ENCODE results near the gene PIK3R5. TPM values are rescaled to one million over a fixed set of nuclear protein-coding genes. Genes with fewer than 3 reads are reported as not detected.

PIK3R5 gene
- total RNA-seq, 1 donor from 2014 or later, result 2.1 TPM

DNA sequence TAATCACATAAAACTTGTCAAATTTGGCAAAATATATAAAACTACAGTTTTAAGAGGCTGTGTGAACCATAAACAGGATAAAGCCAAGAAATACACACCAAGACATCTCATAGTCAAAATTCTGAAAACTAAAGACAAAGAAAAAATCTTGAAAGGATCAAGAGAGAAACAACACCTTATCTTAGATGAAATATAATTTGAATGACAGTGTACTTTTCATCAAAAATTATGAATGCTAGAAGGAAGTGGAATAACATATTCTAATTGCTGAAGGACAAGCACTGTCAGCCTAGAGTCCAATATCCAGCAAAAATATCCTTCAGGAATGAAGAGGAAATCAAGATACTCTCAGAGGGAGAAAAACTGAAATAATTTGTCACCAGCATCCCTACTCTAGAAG lies 37.2 kb downstream of the PIK3R5 start:
- Histone ChIP-seq H3K4me3 (ENCODE audit: low read length in 3 of 3) (no peak overlapping the region), H3K36me3 (ENCODE audit: control insufficient read depth in 3 of 3, insufficient read depth in 3 of 3, low read length in 3 of 3) (no peaks in the 10 kb centered on the region), H3K9me3 (ENCODE audit: control insufficient read depth in 3 of 3, low read length in 3 of 3) (peaks cover 0 to 21% (median 7%) of the 10 kb centered on the region in 3 donors), H3K4me1 (ENCODE audit: control insufficient read depth in 3 of 3, insufficient read depth in 3 of 3, low read length in 3 of 3) (no peaks in the 10 kb centered on the region), H3K27ac (ENCODE audit: low read depth, low read length) (no peak overlapping the region), H3K9ac (ENCODE audit: low read depth in 1 of 3, low read length in 3 of 3) (no peak overlapping the region), H3K27me3 (ENCODE audit: control insufficient read depth in 3 of 3, insufficient read depth in 3 of 3, low read length in 3 of 3) (peaks cover 0 to 5% (median 0%) of the 10 kb centered on the region in 3 donors)

DNA sequence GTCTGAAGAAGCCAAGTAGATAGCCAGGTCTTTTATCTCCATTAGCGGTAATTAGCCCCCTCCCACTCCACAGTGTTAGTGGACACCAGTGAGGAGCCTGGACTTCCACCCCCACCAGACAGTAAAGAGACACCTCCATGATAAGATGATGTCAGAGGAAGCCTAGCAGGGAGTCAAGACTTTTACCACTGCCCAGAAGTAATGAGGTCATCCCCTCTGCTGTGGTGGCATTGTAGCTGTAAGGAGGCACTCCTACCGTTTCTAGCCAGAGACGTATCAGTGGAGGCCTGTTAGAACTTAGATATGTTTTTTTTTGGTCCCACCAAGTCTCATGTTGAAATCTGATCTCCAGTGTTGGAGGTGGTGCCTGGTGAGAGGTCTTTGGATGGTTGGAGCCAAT lies 38.1 kb downstream of the PIK3R5 start:
- Histone ChIP-seq H3K36me3 (ENCODE audit: control insufficient read depth in 3 of 3, insufficient read depth in 3 of 3, low read length in 3 of 3) (no peaks in the 10 kb centered on the region), H3K4me3 (ENCODE audit: low read length in 3 of 3) (no peak overlapping the region), H3K9me3 (ENCODE audit: control insufficient read depth in 3 of 3, low read length in 3 of 3) (peaks cover 0 to 21% (median 7%) of the 10 kb centered on the region in 3 donors), H3K27ac (ENCODE audit: low read depth, low read length) (no peak overlapping the region), H3K27me3 (ENCODE audit: control insufficient read depth in 3 of 3, insufficient read depth in 3 of 3, low read length in 3 of 3) (peaks cover 0 to 5% (median 4%) of the 10 kb centered on the region in 3 donors), H3K4me1 (ENCODE audit: control insufficient read depth in 3 of 3, insufficient read depth in 3 of 3, low read length in 3 of 3) (no peaks in the 10 kb centered on the region), H3K9ac (ENCODE audit: low read depth in 1 of 3, low read length in 3 of 3) (no peak overlapping the region)

DNA sequence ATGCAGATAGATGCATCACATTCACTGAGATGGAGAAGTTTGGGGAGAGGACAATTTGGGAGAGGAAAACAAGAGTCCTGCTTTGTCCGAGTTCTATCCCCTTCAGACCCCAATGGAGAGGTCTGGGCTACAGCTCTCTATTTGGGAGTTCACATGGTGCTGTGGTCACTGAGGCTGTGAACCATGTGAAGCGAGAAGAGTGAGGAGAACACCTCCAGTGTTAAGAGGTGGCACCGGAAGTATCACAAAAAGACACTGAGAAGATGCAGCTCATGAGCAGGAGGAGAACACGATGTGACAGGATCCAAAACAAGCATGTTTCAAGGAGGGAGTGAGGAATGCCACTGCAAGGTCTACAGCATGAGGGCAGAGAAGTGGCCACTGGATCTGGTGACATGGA lies 39.7 kb downstream of the PIK3R5 start:
- H3K4me3 ChIP-seq (ENCODE audit: low read length in 3 of 3), result no peak overlapping the region

DNA sequence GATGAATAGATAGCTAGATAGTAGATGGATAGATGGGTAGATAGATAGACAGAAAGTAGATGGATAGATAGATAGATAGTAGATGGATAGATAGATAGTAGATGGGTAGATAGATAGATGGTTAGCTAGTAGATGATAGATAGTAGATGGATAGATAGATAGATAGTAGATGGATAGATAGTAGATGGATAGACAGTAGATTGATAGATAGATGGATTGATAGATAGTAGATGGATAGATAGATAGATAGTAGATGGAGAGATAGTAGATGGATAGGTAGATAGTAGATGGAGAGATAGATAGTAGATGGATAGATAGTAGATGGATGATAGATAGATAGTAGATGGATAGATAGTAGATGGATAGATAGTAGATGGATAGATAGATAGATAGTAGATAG lies 40.4 kb downstream of the PIK3R5 start:
- H3K4me1 ChIP-seq (ENCODE audit: control insufficient read depth in 3 of 3, insufficient read depth in 3 of 3, low read length in 3 of 3), result no peaks in the 10 kb centered on the region
- H3K27ac ChIP-seq (ENCODE audit: low read depth, low read length), result no peak overlapping the region
- H3K9ac ChIP-seq (ENCODE audit: low read depth in 1 of 3, low read length in 3 of 3), result no peak overlapping the region
- peaks cover 0 to 18% (median 7%) of the 10 kb centered on the region in 3 donors for H3K9me3 ChIP-seq (ENCODE audit: control insufficient read depth in 3 of 3, low read length in 3 of 3)
- no peak overlapping the region for H3K4me3 ChIP-seq (ENCODE audit: low read length in 3 of 3)
- peaks cover 0 to 4% (median 0%) of the 10 kb centered on the region in 3 donors for H3K27me3 ChIP-seq (ENCODE audit: control insufficient read depth in 3 of 3, insufficient read depth in 3 of 3, low read length in 3 of 3)
- no peaks in the 10 kb centered on the region for H3K36me3 ChIP-seq (ENCODE audit: control insufficient read depth in 3 of 3, insufficient read depth in 3 of 3, low read length in 3 of 3)

More for the DNA sequence above, 39.7 kb downstream of the PIK3R5 start:
- H3K9ac ChIP-seq (ENCODE audit: low read depth in 1 of 3, low read length in 3 of 3), result no peak overlapping the region
- no peaks in the 10 kb centered on the region for H3K4me1 ChIP-seq (ENCODE audit: control insufficient read depth in 3 of 3, insufficient read depth in 3 of 3, low read length in 3 of 3)
- no peaks in the 10 kb centered on the region for H3K36me3 ChIP-seq (ENCODE audit: control insufficient read depth in 3 of 3, insufficient read depth in 3 of 3, low read length in 3 of 3)
- H3K9me3 ChIP-seq (ENCODE audit: control insufficient read depth in 3 of 3, low read length in 3 of 3), result peaks cover 0 to 21% (median 7%) of the 10 kb centered on the region in 3 donors
- no peak overlapping the region for H3K27ac ChIP-seq (ENCODE audit: low read depth, low read length)
- H3K27me3 ChIP-seq (ENCODE audit: control insufficient read depth in 3 of 3, insufficient read depth in 3 of 3, low read length in 3 of 3), result peaks cover 0 to 4% (median 0%) of the 10 kb centered on the region in 3 donors

DNA sequence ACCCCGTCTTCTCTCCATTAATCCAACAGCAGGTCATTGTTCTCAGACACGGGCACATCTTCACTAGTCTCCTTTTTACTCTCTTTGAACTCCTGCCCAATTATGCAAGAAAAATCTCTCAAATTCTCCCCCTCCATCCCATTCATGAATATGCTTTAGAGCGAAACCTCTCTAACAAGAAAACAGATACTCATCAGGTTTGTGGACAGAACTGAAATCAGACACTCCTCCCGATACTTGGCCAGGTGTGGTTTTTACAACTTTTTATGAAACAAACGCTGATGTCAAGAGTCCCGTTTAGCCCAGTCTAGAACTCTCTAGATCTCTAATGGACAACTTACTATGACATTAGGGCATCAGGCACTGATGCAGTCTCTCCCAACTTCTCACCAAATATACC lies 40.9 kb downstream of the PIK3R5 start:
- H3K9ac ChIP-seq (ENCODE audit: low read depth in 1 of 3, low read length in 3 of 3), result no peak overlapping the region
- H3K27me3 ChIP-seq (ENCODE audit: control insufficient read depth in 3 of 3, insufficient read depth in 3 of 3, low read length in 3 of 3), result peaks cover 0 to 4% (median 0%) of the 10 kb centered on the region in 3 donors
- no peak overlapping the region for H3K4me3 ChIP-seq (ENCODE audit: low read length in 3 of 3)
- no peaks in the 10 kb centered on the region for H3K36me3 ChIP-seq (ENCODE audit: control insufficient read depth in 3 of 3, insufficient read depth in 3 of 3, low read length in 3 of 3)
- H3K9me3 ChIP-seq (ENCODE audit: control insufficient read depth in 3 of 3, low read length in 3 of 3), result peaks cover 0 to 15% (median 7%) of the 10 kb centered on the region in 3 donors
- no peaks in the 10 kb centered on the region for H3K4me1 ChIP-seq (ENCODE audit: control insufficient read depth in 3 of 3, insufficient read depth in 3 of 3, low read length in 3 of 3)
- H3K27ac ChIP-seq (ENCODE audit: low read depth, low read length), result no peak overlapping the region

DNA sequence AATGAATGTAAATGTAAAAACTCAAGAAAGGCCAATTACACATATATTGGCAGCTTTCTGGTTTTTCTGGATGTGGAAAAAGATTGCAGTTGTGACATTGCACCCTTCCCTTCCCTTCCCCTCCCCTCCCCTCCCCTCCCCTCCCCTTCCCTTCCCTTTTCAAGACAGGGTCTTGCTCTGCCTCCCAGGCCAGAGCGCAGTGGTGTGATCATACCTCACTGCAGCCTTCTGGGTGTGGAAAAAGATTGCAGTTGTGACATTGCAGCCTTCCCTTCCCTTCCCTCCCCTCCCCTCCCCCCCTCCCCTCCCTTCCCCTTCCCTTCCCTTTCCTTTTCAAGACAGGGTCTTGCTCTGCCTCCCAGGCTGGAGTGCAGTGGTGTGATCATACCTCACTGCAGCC lies 41.7 kb downstream of the PIK3R5 start:
- Histone ChIP-seq H3K9ac (ENCODE audit: low read depth in 1 of 3, low read length in 3 of 3) (no peak overlapping the region), H3K27me3 (ENCODE audit: control insufficient read depth in 3 of 3, insufficient read depth in 3 of 3, low read length in 3 of 3) (peaks cover 0 to 4% (median 0%) of the 10 kb centered on the region in 3 donors), H3K9me3 (ENCODE audit: control insufficient read depth in 3 of 3, low read length in 3 of 3) (peaks cover 0 to 15% (median 7%) of the 10 kb centered on the region in 3 donors), H3K36me3 (ENCODE audit: control insufficient read depth in 3 of 3, insufficient read depth in 3 of 3, low read length in 3 of 3) (no peaks in the 10 kb centered on the region), H3K4me1 (ENCODE audit: control insufficient read depth in 3 of 3, insufficient read depth in 3 of 3, low read length in 3 of 3) (no peaks in the 10 kb centered on the region), H3K4me3 (ENCODE audit: low read length in 3 of 3) (no peak overlapping the region), H3K27ac (ENCODE audit: low read depth, low read length) (no peak overlapping the region)

DNA sequence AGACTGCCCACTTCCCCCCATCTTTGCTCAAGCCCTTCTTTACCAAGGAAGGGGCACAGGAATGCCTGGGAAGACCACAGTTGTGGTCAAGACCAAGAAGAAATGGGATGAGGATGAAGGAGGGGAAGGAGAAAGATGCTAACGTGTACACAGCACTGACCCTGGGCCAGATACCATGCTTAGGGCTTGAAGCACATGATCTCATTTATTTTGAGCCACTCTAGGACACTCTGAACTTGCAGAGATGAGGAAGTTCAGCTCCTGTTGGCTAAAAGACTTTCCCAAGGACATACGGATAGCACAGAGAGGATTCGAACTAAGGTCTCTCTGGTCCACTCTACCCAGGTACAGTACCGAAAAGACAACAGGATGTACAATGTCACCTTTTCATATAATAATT lies 42.6 kb downstream of the PIK3R5 start:
- Histone ChIP-seq H3K27me3 (ENCODE audit: control insufficient read depth in 3 of 3, insufficient read depth in 3 of 3, low read length in 3 of 3) (peaks cover 0 to 4% (median 0%) of the 10 kb centered on the region in 3 donors), H3K36me3 (ENCODE audit: control insufficient read depth in 3 of 3, insufficient read depth in 3 of 3, low read length in 3 of 3) (no peaks in the 10 kb centered on the region), H3K9me3 (ENCODE audit: control insufficient read depth in 3 of 3, low read length in 3 of 3) (peaks cover 0 to 10% (median 6%) of the 10 kb centered on the region in 3 donors), H3K27ac (ENCODE audit: low read depth, low read length) (peak overlapping the region; percentile 25), H3K9ac (ENCODE audit: low read depth in 1 of 3, low read length in 3 of 3) (no peak overlapping the region), H3K4me1 (ENCODE audit: control insufficient read depth in 3 of 3, insufficient read depth in 3 of 3, low read length in 3 of 3) (no peaks in the 10 kb centered on the region), H3K4me3 (ENCODE audit: low read length in 3 of 3) (no peak overlapping the region)

DNA sequence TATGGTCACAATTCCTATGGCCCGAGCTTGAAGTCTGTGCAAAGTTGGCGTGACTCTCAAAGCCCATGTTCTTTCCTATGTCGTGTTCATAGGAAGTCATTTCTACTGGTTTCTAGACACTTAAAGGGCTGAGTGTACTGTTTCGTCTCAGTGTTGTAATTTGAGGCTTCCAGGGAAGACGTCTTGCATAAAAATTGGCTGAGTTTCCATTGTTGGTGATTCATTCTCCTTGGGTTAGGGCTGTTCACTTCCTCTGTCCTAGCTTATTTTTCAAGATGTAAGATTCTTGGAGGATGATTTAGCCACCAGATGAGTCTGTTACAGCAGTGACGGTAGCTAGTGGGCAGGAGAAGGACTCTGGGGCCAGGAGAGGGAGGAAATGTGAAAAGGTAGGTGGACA lies 43.1 kb downstream of the PIK3R5 start:
- H3K36me3 ChIP-seq (ENCODE audit: control insufficient read depth in 3 of 3, insufficient read depth in 3 of 3, low read length in 3 of 3), result no peaks in the 10 kb centered on the region
- H3K27ac ChIP-seq (ENCODE audit: low read depth, low read length), result peak overlapping the region; percentile 25
- H3K4me3 ChIP-seq (ENCODE audit: low read length in 3 of 3), result no peak overlapping the region
- H3K4me1 ChIP-seq (ENCODE audit: control insufficient read depth in 3 of 3, insufficient read depth in 3 of 3, low read length in 3 of 3), result no peaks in the 10 kb centered on the region
- peaks cover 0 to 4% (median 0%) of the 10 kb centered on the region in 3 donors for H3K27me3 ChIP-seq (ENCODE audit: control insufficient read depth in 3 of 3, insufficient read depth in 3 of 3, low read length in 3 of 3)
- H3K9ac ChIP-seq (ENCODE audit: low read depth in 1 of 3, low read length in 3 of 3), result no peak overlapping the region
- H3K9me3 ChIP-seq (ENCODE audit: control insufficient read depth in 3 of 3, low read length in 3 of 3), result peaks cover 0 to 5% (median 1%) of the 10 kb centered on the region in 3 donors

DNA sequence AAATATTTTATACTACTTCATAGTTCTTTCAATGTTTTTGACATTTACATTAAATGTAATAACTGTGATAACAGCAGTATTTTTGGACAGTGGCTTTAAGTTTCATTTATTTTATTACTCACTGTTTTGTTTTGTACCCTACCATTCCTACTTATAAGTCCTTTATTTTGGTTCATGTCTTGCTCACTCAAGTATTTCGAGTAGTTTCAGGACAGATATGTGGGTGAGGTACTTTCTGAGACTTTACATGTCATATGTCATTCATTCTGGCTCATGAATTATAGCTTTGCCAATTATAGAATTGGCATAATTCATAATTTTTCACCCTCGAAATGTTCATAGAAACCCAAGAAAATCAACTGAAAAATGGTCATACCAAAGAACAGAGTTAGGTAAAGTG lies 44.4 kb downstream of the PIK3R5 start:
- Histone ChIP-seq H3K36me3 (ENCODE audit: control insufficient read depth in 3 of 3, insufficient read depth in 3 of 3, low read length in 3 of 3) (no peaks in the 10 kb centered on the region), H3K27me3 (ENCODE audit: control insufficient read depth in 3 of 3, insufficient read depth in 3 of 3, low read length in 3 of 3) (peaks cover 0 to 4% (median 0%) of the 10 kb centered on the region in 3 donors), H3K27ac (ENCODE audit: low read depth, low read length) (no peak overlapping the region), H3K9ac (ENCODE audit: low read depth in 1 of 3, low read length in 3 of 3) (no peak overlapping the region), H3K9me3 (ENCODE audit: control insufficient read depth in 3 of 3, low read length in 3 of 3) (peaks cover 0 to 2% (median 0%) of the 10 kb centered on the region in 3 donors), H3K4me3 (ENCODE audit: low read length in 3 of 3) (no peak overlapping the region), H3K4me1 (ENCODE audit: control insufficient read depth in 3 of 3, insufficient read depth in 3 of 3, low read length in 3 of 3) (no peaks in the 10 kb centered on the region)

DNA sequence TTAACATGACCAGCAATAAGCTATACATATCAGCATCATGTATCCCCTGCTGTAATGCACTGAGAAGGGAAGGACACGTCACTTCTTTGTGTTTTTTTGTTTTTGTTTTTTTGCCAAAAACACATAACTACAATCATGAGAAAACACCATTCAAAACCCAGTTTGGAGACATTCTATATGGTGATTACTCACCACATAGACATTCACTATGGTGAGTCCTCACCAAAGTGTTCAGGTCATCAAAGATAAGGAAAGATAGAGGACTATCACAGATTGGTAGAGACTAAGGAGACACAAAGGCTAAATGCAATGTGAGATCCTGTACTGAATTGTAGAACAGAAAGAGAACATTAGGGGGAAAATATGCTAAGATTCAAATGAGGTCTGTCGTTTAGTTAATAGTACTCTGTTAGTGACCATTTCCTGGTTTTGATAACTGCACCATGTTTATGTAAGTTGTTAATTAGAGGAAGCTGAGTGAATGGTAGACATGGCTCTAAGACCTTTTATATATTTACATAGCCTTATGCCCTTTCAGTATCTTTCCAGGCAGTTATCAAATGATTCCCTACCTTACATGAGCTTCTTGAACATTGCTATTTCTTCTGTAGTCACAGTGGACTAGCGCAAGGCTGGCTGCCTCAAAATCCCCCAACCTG lies 46.6 kb downstream of the PIK3R5 start:
- Histone ChIP-seq H3K27ac (ENCODE audit: low read depth, low read length) (no peak overlapping the region), H3K27me3 (ENCODE audit: control insufficient read depth in 3 of 3, insufficient read depth in 3 of 3, low read length in 3 of 3) (peaks cover 6 to 11% (median 11%) of the 10 kb centered on the region in 3 donors), H3K4me1 (ENCODE audit: control insufficient read depth in 3 of 3, insufficient read depth in 3 of 3, low read length in 3 of 3) (no peaks in the 10 kb centered on the region), H3K36me3 (ENCODE audit: control insufficient read depth in 3 of 3, insufficient read depth in 3 of 3, low read length in 3 of 3) (no peaks in the 10 kb centered on the region), H3K9ac (ENCODE audit: low read depth in 1 of 3, low read length in 3 of 3) (no peak overlapping the region), H3K4me3 (ENCODE audit: low read length in 3 of 3) (no peak overlapping the region), H3K9me3 (ENCODE audit: control insufficient read depth in 3 of 3, low read length in 3 of 3) (peaks cover 0 to 2% (median 0%) of the 10 kb centered on the region in 3 donors)

All from skeletal muscle tissue (tissue), 4 donors.